Measurements from ENCODE around the gene CHAT. TPM values are rescaled to one million over a fixed set of nuclear protein-coding genes. Genes with fewer than 3 reads are reported as not detected.

CHAT gene
- total and polyA plus RNA-seq, 10 donors = not detected

DNA sequence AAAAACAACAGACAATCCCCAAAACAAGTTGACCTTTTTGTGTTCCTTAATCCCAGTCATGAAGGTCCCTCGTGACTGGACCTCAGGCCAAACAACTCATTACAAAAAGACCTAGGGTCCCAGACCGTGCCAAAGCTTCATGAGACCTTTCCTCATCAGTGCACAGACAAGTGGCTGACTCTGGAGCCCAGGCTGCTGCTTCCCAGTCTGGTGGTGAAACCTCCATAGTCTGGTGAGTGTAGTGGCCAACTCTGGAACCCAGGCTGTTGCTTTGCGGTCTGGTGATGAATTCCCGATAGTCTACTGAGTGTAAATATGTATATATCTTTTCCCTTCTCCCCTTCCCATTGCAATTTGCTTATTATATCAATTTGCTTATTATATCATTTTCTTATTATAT is 25.9 kb upstream of the CHAT start:
- 76 to 85% (median 78%) methylated on average over 4 of the region's 4 CpGs for WGBS, 5 donors
- TF ChIP-seq POLR2A (IDR thresholded peaks at IDR 0.05) (no peak), POLR2AphosphoS5 (IDR thresholded peaks at IDR 0.05) (no peak)
- TF ChIP-seq, protein P1, sequence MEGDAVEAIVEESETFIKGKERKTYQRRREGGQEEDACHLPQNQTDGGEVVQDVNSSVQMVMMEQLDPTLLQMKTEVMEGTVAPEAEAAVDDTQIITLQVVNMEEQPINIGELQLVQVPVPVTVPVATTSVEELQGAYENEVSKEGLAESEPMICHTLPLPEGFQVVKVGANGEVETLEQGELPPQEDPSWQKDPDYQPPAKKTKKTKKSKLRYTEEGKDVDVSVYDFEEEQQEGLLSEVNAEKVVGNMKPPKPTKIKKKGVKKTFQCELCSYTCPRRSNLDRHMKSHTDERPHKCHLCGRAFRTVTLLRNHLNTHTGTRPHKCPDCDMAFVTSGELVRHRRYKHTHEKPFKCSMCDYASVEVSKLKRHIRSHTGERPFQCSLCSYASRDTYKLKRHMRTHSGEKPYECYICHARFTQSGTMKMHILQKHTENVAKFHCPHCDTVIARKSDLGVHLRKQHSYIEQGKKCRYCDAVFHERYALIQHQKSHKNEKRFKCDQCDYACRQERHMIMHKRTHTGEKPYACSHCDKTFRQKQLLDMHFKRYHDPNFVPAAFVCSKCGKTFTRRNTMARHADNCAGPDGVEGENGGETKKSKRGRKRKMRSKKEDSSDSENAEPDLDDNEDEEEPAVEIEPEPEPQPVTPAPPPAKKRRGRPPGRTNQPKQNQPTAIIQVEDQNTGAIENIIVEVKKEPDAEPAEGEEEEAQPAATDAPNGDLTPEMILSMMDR (IDR thresholded peaks at IDR 0.05 in 8 of 11, conservative IDR thresholded peaks at IDR 0.05 in 3 of 11) = no peak
- Histone ChIP-seq H3K27ac (no peak overlapping the region), H3K36me3 (no peaks in the 10 kb centered on the region), H3K9me3 (peaks cover 0 to 9% (median 6%) of the 10 kb centered on the region in 8 donors), H3K4me1 (no peaks in the 10 kb centered on the region), H3K27me3 (replicated peaks in 1 of 7) (peaks cover 0 to 25% (median 0%) of the 10 kb centered on the region in 7 donors), H3K4me3 (no peak overlapping the region)
- DNase-seq = no peak
- intact Hi-C loops (cut with DNase I; ENCODE audit: low total_unique reads) = no loop called here

GRCh38 chr10:49592726-49593563 is 20.9 kb upstream of the CHAT start:
- Histone ChIP-seq H3K4me3 (no peak overlapping the region), H3K27ac (no peak overlapping the region), H3K27me3 (replicated peaks in 1 of 7) (peaks cover 0 to 42% (median 0%) of the 10 kb centered on the region in 7 donors), H3K4me1 (no peaks in the 10 kb centered on the region), H3K9me3 (peaks cover 0 to 9% (median 6%) of the 10 kb centered on the region in 8 donors), H3K36me3 (no peaks in the 10 kb centered on the region)
- WGBS, 5 donors = 42 to 48% (median 47%) methylated on average over 9 of the region's 9 CpGs
- no peak for DNase-seq
- TF ChIP-seq, protein P1 (IDR thresholded peaks at IDR 0.05 in 8 of 11, conservative IDR thresholded peaks at IDR 0.05 in 3 of 11) = peak; percentile 57 to 93 (median 88)
- TF ChIP-seq POLR2AphosphoS5 (IDR thresholded peaks at IDR 0.05) = no peak
- intact Hi-C loops (cut with DNase I; ENCODE audit: low total_unique reads) = no loop called here

DNA sequence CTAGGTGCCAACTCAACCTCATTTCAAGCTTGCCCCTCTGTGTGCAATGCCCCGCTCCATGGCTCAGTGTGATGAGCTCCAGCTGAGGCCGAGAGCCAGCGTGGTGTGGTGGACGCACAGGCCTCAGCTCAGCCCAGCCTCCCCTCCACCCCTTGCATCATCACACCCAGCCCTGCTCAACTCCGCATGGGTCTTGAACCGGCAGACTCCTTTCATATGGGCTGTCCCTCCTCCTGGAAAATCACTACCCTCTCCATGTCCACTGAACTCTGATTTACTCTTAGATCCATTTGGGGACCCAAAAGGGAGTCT is 20.3 kb upstream of the CHAT start:
- Histone ChIP-seq H3K27ac (no peak overlapping the region), H3K4me1 (no peaks in the 10 kb centered on the region), H3K9me3 (peaks cover 0 to 9% (median 6%) of the 10 kb centered on the region in 8 donors), H3K4me3 (no peak overlapping the region), H3K36me3 (no peaks in the 10 kb centered on the region), H3K27me3 (replicated peaks in 1 of 7) (peaks cover 0 to 46% (median 0%) of the 10 kb centered on the region in 7 donors)
- intact Hi-C loops (cut with DNase I; ENCODE audit: low total_unique reads) = no loop called here
- WGBS, 5 donors = 80 to 93% (median 83%) methylated on average over 6 of the region's 6 CpGs
- no peak for DNase-seq
- no peak for TF ChIP-seq POLR2A (IDR thresholded peaks at IDR 0.05)
- TF ChIP-seq POLR2AphosphoS5 (IDR thresholded peaks at IDR 0.05) = no peak
- TF ChIP-seq, protein P1 (IDR thresholded peaks at IDR 0.05 in 8 of 11, conservative IDR thresholded peaks at IDR 0.05 in 3 of 11) = no peak

GRCh38 chr10:49593998-49594397 is 19.8 kb upstream of the CHAT start:
- H3K36me3 ChIP-seq = no peaks in the 10 kb centered on the region
- no peak overlapping the region for H3K4me3 ChIP-seq
- no peak for DNase-seq
- intact Hi-C loops (cut with DNase I; ENCODE audit: low total_unique reads) = no loop called here
- peaks cover 0 to 48% (median 0%) of the 10 kb centered on the region in 7 donors for H3K27me3 ChIP-seq (replicated peaks in 1 of 7)
- peaks cover 0 to 8% (median 6%) of the 10 kb centered on the region in 8 donors for H3K9me3 ChIP-seq
- TF ChIP-seq, protein P1 (IDR thresholded peaks at IDR 0.05 in 8 of 11, conservative IDR thresholded peaks at IDR 0.05 in 3 of 11) = no peak
- TF ChIP-seq POLR2AphosphoS5 (IDR thresholded peaks at IDR 0.05) (no peak), POLR2A (IDR thresholded peaks at IDR 0.05) (no peak)
- no peaks in the 10 kb centered on the region for H3K4me1 ChIP-seq
- WGBS, 5 donors = 60 to 82% (median 71%) methylated on average over 4 of the region's 4 CpGs
- H3K27ac ChIP-seq = no peak overlapping the region

All from spleen (tissue), 11 donors.